H9 (cell line): ENCODE results near the gene CNOT10. TPM values are rescaled to one million over a fixed set of nuclear protein-coding genes. Genes with fewer than 3 reads are reported as not detected.

Experiments used
- DNase-seq: peaks from one replicate; pipeline ENCODE4 v3.0.0-alpha.2; 2017
- H2AFZ ChIP-seq: one replicate; pipeline ENCODE4 v1.6.1; 2013; ENCODE audit warnings: mild to moderate bottlenecking, low read length, control low read depth, moderate library complexity
- H2AK5ac ChIP-seq: 2 replicates; pipeline ENCODE4 v1.6.1; 2013; ENCODE audit warnings: low read length, control low read depth, mixed read lengths; ENCODE audit not compliant: insufficient read length
- H2BK120ac ChIP-seq: one replicate; pipeline ENCODE4 v1.6.1; 2013; ENCODE audit warnings: low read depth, mild to moderate bottlenecking, low read length, control low read depth, inconsistent platforms; ENCODE audit not compliant: poor library complexity, severe bottlenecking
- H2BK12ac ChIP-seq: 2 replicates; pipeline ENCODE4 v1.6.1; 2013; ENCODE audit warnings: low read length, control low read depth, mixed read lengths, low read depth; ENCODE audit not compliant: insufficient read length
- H2BK15ac ChIP-seq: 2 replicates; pipeline ENCODE4 v1.6.1; 2013; ENCODE audit warnings: low read depth, low read length, control low read depth
- H2BK20ac ChIP-seq: one replicate; pipeline ENCODE4 v1.6.1; 2013; ENCODE audit warnings: low read depth, mild to moderate bottlenecking, low read length, control low read depth, inconsistent platforms; ENCODE audit not compliant: poor library complexity, severe bottlenecking
- H2BK5ac ChIP-seq: 2 replicates; pipeline ENCODE4 v1.6.1; 2013; ENCODE audit warnings: low read length, control low read depth, mixed read lengths; ENCODE audit not compliant: insufficient read length
- H3K14ac ChIP-seq: 2 replicates; pipeline ENCODE4 v1.6.1; 2013; ENCODE audit warnings: low read length, control low read depth; ENCODE audit not compliant: insufficient read depth
- H3K18ac ChIP-seq: 2 replicates; pipeline ENCODE4 v1.6.1; 2013; ENCODE audit warnings: low read depth, mild to moderate bottlenecking, mixed read lengths, low read length, control low read depth; ENCODE audit not compliant: insufficient read length
- H3K23ac ChIP-seq: 2 replicates; pipeline ENCODE4 v1.6.1; 2013; ENCODE audit warnings: low read length, control low read depth, mixed read lengths, low read depth; ENCODE audit not compliant: insufficient read length
- H3K23me2 ChIP-seq: 2 replicates; pipeline ENCODE4 v1.6.1; 2013; ENCODE audit warnings: low read depth, mild to moderate bottlenecking, mixed read lengths, low read length, control low read depth; ENCODE audit not compliant: insufficient read length, poor library complexity, severe bottlenecking
- H3K27ac ChIP-seq: 2 replicates; pipeline ENCODE4 v1.5.1; 2013; ENCODE audit warnings: low read length, control low read depth, mixed read lengths, low read depth; ENCODE audit not compliant: insufficient read length
- H3K27me3 ChIP-seq: 2 replicates; pipeline ENCODE4 v1.6.1; 2013; ENCODE audit warnings: low read length, control low read depth, inconsistent platforms; ENCODE audit not compliant: insufficient read depth
- H3K4ac ChIP-seq: 2 replicates; pipeline ENCODE4 v1.6.1; 2013; ENCODE audit warnings: low read depth, mild to moderate bottlenecking, control low read depth, inconsistent platforms, low read length, moderate library complexity
- H3K4me1 ChIP-seq: 2 replicates; pipeline ENCODE4 v1.6.1; 2013; ENCODE audit warnings: low read length, control low read depth, inconsistent platforms; ENCODE audit not compliant: insufficient read depth
- H3K4me2 ChIP-seq: 2 replicates; pipeline ENCODE4 v1.6.1; 2013; ENCODE audit warnings: low read length, control low read depth, mixed read lengths; ENCODE audit not compliant: insufficient read length, insufficient read depth
- H3K56ac ChIP-seq: 2 replicates; pipeline ENCODE4 v1.6.1; 2013; ENCODE audit warnings: low read depth, mild to moderate bottlenecking, mixed read lengths, low read length, control low read depth; ENCODE audit not compliant: insufficient read length
- H3K79me1 ChIP-seq: 2 replicates; pipeline ENCODE4 v1.6.1; 2013; ENCODE audit warnings: low read depth, mild to moderate bottlenecking, moderate library complexity, low read length, control low read depth, inconsistent platforms; ENCODE audit not compliant: insufficient read depth, poor library complexity, severe bottlenecking
- H3K79me2 ChIP-seq: 2 replicates; pipeline ENCODE4 v1.6.1; 2013; ENCODE audit warnings: low read length, control low read depth, inconsistent platforms; ENCODE audit not compliant: insufficient read depth
- H3K9ac ChIP-seq: 2 replicates; pipeline ENCODE4 v1.6.1; 2013; ENCODE audit warnings: low read length, control low read depth, mixed read lengths; ENCODE audit not compliant: insufficient read length; ENCODE audit errors: extremely low read depth
- H3K9me3 ChIP-seq: one replicate; pipeline ENCODE4 v1.6.1; 2013; ENCODE audit warnings: low read depth, low read length, inconsistent platforms; ENCODE audit not compliant: control insufficient read depth
- H3T11ph ChIP-seq: one replicate; pipeline ENCODE4 v1.6.1; 2013; ENCODE audit warnings: mild to moderate bottlenecking, low read length, control low read depth, inconsistent platforms
- H4K20me1 ChIP-seq: one replicate; pipeline ENCODE4 v1.6.1; 2013; ENCODE audit not compliant: control insufficient read depth, insufficient read length, insufficient read depth
- H4K5ac ChIP-seq: 2 replicates; pipeline ENCODE4 v1.6.1; 2013; ENCODE audit warnings: low read depth, mild to moderate bottlenecking, mixed read lengths, low read length, control low read depth; ENCODE audit not compliant: insufficient read length
- H4K8ac ChIP-seq: replicated peaks from 2 replicates; pipeline ENCODE4 v1.6.1; 2013; ENCODE audit warnings: low read length, control low read depth, mixed read lengths, low read depth; ENCODE audit not compliant: insufficient read length
- H4K91ac ChIP-seq: 2 replicates; pipeline ENCODE4 v1.6.1; 2013; ENCODE audit warnings: low read depth, mild to moderate bottlenecking, moderate library complexity, mixed read lengths, low read length, control low read depth; ENCODE audit not compliant: insufficient read length
- H3K27ac Mint-ChIP-seq, 3 experiments: 2 replicates in 2 of 3; 3 replicates in 1 of 3; pipeline ENCODE4 v1.8.0; 2020 to 2021; ENCODE audit warnings: mixed read lengths in 3 of 3, mild to moderate bottlenecking in 1 of 3, moderate library complexity in 1 of 3
- H3K27me3 Mint-ChIP-seq: 2 replicates; pipeline ENCODE4 v1.8.0; 2021; ENCODE audit warnings: low read depth, mild to moderate bottlenecking, moderate library complexity, mixed read lengths
- H3K36me3 Mint-ChIP-seq, 3 experiments: 2 replicates in 2 of 3; 3 replicates in 1 of 3; pipeline ENCODE4 v1.8.0; 2020 to 2021; ENCODE audit warnings: low read depth in 3 of 3, mixed read lengths in 3 of 3; ENCODE audit not compliant: insufficient read depth in 1 of 3
- H3K4me1 Mint-ChIP-seq, 2 experiments: 2 replicates each; pipeline ENCODE4 v1.8.0; 2020; ENCODE audit warnings: mixed read lengths in 2 of 2
- H3K4me3 Mint-ChIP-seq, 2 experiments: 2 replicates in 1 of 2; 3 replicates in 1 of 2; pipeline ENCODE4 v1.8.0; 2020 to 2021; ENCODE audit warnings: mild to moderate bottlenecking in 2 of 2, mixed read lengths in 2 of 2, moderate library complexity in 1 of 2
- H3K9me3 Mint-ChIP-seq, 2 experiments: 2 replicates in 1 of 2; 3 replicates in 1 of 2; pipeline ENCODE4 v1.8.0; 2020; ENCODE audit warnings: mild to moderate bottlenecking in 2 of 2, mixed read lengths in 2 of 2, moderate library complexity in 1 of 2
- total RNA-seq: library from RNA; stranded (reverse); gene quantifications from 2 replicates; pipeline ENCODE4 v1.2.1, GENCODE V29; 2021
- TF ChIP-seq, protein P1 (sequence below): fragments of 200-600 bp; sonication (generic); conservative IDR thresholded peaks from 3 replicates; pipeline ENCODE4 v1.8.0; 2021; ENCODE audit warnings: antibody characterized with exemption, mild to moderate bottlenecking

Gene CNOT10
- total RNA-seq, 1 experiment from 2014 or later: 55.4 TPM

DNA sequence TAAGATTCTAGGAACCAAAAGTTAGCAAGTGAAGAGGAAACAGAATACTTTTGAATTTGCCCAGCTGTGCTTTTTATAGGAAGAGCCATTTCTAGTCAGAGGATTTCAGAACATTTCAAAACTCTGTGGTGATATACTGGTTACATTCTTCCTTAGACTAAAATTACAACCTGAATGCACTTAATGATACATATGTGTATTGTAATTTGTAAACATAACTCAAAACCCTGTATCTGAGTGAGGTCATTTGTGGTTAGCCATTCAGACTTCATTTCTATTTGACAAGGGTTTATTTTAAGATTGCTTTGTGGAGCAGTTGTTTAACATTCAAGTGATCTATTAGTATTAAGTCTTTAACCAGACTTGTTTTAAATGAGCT, 73.4 kb downstream of the CNOT10 start:
- H2AFZ ChIP-seq: no peak overlapping the region
- H3K4ac ChIP-seq: no peak overlapping the region
- H3K14ac ChIP-seq: no peak overlapping the region
- no peaks in the 10 kb centered on the region for H3K9me3 Mint-ChIP-seq
- no peak overlapping the region; a peak in 1 of 7 replicates for H3K27ac Mint-ChIP-seq
- H3T11ph ChIP-seq: no peak overlapping the region
- TF ChIP-seq, protein P1, sequence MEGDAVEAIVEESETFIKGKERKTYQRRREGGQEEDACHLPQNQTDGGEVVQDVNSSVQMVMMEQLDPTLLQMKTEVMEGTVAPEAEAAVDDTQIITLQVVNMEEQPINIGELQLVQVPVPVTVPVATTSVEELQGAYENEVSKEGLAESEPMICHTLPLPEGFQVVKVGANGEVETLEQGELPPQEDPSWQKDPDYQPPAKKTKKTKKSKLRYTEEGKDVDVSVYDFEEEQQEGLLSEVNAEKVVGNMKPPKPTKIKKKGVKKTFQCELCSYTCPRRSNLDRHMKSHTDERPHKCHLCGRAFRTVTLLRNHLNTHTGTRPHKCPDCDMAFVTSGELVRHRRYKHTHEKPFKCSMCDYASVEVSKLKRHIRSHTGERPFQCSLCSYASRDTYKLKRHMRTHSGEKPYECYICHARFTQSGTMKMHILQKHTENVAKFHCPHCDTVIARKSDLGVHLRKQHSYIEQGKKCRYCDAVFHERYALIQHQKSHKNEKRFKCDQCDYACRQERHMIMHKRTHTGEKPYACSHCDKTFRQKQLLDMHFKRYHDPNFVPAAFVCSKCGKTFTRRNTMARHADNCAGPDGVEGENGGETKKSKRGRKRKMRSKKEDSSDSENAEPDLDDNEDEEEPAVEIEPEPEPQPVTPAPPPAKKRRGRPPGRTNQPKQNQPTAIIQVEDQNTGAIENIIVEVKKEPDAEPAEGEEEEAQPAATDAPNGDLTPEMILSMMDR: no peak
- H3K79me1 ChIP-seq: no peaks in the 10 kb centered on the region
- H3K4me3 Mint-ChIP-seq: no peak overlapping the region
- H3K27me3 Mint-ChIP-seq: no peaks in the 10 kb centered on the region
- no peak overlapping the region for H3K9ac ChIP-seq
- H2BK5ac ChIP-seq: no peak overlapping the region
- H2BK12ac ChIP-seq: no peak overlapping the region
- no peak for DNase-seq
- no peak overlapping the region for H2BK120ac ChIP-seq
- no peaks in the 10 kb centered on the region for H3K27me3 ChIP-seq
- no peaks in the 10 kb centered on the region for H3K9me3 ChIP-seq
- no peak overlapping the region for H4K91ac ChIP-seq
- H3K27ac ChIP-seq: no peak overlapping the region
- H3K79me2 ChIP-seq: no peaks in the 10 kb centered on the region
- peaks cover 6 to 7% of the 10 kb centered on the region in 2 experiments for H3K4me1 Mint-ChIP-seq
- no peak overlapping the region for H4K5ac ChIP-seq
- H3K18ac ChIP-seq: no peak overlapping the region
- no peaks in the 10 kb centered on the region for H4K20me1 ChIP-seq
- H2AK5ac ChIP-seq: no peak overlapping the region
- H3K4me2 ChIP-seq: no peak overlapping the region
- H3K36me3 Mint-ChIP-seq: peaks cover 21 to 38% (median 33%) of the 10 kb centered on the region in 3 experiments; a peak in 6 of 7 replicates
- no peak overlapping the region for H2BK20ac ChIP-seq
- no peaks in the 10 kb centered on the region for H3K23me2 ChIP-seq
- no peak overlapping the region for H4K8ac ChIP-seq
- H3K4me1 ChIP-seq: no peaks in the 10 kb centered on the region
- no peak overlapping the region for H3K56ac ChIP-seq
- H2BK15ac ChIP-seq: no peak overlapping the region
- no peak overlapping the region for H3K23ac ChIP-seq
